Measurements from ENCODE around the gene LIN7C.

Gene LIN7C

DNA sequence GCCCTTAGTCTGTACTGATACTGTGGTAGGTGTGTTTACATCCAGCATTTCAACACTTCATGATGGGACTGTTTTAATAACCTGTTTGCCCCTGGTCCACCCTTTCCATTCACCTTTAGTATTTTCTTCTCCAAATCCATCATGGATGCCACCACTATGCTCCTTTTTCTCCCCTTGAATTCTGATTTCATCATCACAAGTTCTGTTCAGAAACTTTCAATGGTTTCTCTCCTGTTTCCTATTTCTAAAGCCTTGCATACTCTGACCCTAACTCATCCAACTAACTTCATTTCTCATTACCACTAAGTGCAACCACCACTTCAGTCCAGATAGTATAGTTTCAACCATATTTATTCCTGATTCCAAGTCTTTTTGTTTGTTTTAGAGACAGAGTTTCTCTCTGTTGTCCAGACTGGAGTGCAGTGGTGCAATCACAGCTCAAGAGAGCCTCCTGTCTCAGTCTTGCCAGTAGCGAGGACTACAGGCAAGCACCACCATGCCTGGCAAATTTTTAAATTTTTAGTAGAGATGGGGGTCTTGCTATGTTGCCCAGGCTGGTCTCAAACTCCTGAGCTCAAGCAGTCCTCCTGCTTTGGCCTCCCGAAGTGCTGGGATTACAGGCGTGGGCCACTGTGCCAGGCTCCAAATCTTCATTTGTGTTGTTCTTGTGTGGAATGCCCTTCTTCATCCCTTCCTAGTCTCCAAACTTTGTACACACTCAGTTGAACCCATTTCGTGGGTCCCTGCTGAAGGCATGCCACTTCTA lies 1.2 kb upstream of the LIN7C start:
- no peak for DNase-seq

- no peak for DNase-seq
These were observed 788 bp downstream of the LIN7C start for GRCh38 chr11:27505781-27506180.

GRCh38 chr11:27504205-27504604 lies 2.4 kb downstream of the LIN7C start:
- DNase-seq = no peak

- DNase-seq = no peak
These were observed 5.5 kb downstream of the LIN7C start for GRCh38 chr11:27501100-27501499.

GRCh38 chr11:27497911-27498310 lies 8.7 kb downstream of the LIN7C start:
- no peak for DNase-seq

GRCh38 chr11:27497284-27497866 lies 9.2 kb downstream of the LIN7C start:
- peak; percentile 6 for DNase-seq

- DNase-seq = no peak
These were observed 10.1 kb downstream of the LIN7C start for GRCh38 chr11:27496461-27496860.

DNA sequence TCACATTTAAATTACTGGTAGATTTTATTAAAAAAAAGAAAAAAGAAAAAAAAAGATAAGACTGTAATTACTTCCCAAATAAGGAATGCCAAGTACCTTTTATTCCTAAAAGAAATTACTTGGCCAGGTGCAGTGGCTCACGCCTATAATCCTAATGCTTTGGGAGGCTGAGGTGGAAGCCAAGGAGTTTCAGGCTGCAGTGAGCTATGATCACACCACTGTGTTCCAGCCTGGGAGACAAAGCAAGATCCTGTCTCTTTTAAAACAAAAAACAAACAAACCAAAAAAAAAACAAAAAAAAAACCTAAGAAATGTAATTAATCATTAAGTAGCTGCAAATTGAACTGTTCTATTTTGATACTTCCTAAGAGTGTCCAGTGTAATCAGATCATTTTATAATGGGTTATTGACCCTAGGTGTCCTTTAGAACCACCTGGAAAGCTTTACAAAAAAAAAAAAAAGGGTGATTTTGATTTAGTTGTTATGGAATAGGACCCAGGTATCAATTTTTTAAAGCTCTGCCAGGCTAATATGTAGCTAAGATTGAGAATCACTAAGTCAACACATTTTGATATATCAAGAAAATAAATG lies 10.8 kb downstream of the LIN7C start:
- DNase-seq = no peak

GRCh38 chr11:27489092-27489491 lies 17.5 kb downstream of the LIN7C start:
- no peak for DNase-seq

- no peak for DNase-seq
These were observed 18.9 kb downstream of the LIN7C start for GRCh38 chr11:27487706-27488105.

DNA sequence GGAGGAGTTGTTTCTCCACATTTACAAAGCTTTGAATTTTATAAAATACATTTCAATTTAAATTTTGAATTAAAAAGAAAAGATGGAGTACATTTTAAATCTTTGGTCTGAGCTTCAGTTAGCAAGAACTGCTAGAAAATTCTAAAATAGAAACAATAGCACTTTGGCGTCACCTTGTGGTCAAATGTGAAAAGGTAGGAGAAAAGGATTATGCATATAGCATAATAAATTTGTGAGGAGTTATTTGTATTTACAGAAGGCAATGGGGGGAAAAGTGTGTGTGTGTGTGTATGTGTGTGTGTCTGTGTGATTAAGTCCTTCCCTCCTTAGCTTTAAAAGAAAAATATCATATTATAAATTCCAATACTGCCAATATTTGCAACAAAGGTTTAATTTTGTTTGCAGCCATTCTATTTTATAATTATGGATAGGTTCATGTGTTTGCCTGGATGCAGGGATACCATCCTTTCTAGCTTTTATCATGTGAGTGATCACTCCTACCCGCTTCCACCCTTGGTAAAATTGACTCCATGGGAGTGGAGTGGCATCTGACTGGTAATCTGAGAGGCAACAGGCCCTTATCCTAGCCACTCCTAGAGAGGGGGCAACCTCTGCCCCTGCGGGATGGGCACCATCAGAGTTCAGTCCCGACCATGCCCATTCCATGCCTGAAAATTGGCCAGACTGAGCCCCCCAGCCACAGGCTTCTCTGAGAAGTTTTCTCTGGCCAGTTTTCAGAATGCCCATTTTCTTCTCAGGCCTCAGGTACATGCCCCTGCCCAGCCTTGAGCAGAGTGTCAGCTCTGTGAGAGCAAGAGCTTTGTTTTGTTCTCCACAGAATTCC lies 20.4 kb downstream of the LIN7C start:
- no peak for DNase-seq

GRCh38 chr11:27482793-27483192 lies 23.8 kb downstream of the LIN7C start:
- DNase-seq = no peak

DNA sequence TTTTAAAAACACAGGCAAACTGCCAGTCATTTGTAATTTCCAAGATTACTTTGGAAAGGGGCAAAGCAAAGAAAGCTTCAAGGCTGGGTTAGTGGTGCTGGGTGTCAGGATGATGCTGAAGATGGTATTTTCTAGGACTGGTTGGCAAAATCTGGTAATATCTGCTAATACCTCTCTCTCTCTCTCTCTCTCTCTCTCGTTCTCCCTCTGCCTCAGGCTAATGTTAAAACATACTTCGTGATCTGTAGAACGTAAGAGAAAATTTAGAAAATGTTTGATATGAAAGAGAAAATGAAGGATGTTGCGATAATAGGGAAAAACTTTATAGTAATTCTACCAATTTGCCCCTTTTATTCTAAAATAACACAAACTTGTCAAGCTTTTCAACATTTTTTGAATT lies 24.6 kb downstream of the LIN7C start:
- no peak for DNase-seq

DNA sequence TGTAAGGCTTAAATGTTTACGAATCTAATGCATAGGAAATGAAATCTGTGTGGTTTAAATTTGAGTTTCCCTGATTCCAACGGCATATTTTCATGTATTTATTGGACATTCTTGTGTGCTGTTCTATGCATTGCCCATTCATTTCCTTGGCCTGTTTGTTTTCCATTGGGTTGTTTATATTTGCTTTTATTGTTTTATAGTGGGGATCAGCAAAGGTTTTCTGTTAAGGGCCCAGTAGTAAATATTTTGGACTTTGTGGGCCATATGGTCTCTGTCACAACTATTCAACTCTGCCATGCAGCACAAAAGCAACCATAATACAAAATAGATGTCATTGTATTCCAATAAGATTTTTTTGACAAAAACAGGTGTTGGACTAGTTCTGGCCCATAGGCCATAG lies 28.7 kb downstream of the LIN7C start:
- no peak for DNase-seq

DNA sequence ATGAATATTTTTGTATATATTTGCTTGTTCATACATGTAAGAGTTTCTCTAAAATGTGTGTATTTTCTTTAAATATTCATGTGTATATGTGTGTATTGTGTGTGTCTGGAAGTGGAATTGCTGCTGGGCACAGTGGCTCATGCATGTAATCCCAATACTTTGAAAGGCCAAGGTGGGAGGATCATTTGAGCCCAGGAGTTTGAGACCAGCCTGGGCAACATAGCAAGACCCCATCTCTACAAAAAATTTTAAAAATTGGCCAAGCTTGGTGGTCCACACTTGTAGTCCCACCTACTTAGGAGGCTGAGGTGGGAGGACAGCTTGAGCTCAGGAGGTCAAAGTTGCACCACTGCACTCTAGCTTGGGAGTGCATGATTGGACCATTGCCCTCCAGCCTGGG lies 29.3 kb downstream of the LIN7C start:
- no peak for DNase-seq

DNA sequence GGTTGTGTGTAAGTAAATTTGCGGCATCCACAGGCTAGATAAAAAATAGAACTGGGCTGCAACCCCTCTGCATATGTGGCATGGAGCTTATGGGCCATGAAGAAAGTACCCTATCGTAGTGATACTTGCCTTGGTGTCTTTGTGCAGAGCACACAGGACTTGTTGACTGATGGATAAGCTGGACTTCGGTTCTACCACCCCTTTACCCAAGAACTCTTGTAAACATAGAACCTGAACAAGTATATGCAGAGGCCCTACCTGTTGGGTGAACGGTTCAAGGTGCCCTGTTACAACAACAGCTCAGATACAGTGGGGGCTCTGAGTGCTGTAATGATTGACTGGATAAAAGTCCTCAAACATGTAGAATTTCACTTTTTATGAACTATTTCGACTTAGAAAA lies 30.9 kb downstream of the LIN7C start:
- no peak for DNase-seq

DNA sequence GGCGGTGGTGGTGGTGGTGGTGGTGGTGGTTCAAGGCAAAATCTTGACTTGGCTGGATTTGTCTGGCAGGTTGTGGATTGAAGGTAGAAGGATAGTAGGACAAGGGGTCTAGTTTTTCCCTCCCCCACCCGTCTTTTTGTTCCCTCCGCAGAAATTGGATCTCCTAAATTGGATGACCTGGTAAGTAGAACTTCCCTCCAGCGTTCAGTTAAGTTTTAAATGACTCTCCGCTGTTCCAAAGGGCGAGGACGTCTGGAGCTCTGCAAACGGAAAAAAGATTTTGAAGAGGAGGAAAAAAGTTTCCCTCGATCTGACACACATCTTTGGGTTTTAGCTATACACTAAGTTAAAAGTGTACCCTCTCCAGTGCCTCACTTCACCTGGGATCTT lies 33.6 kb downstream of the LIN7C start:
- no peak for DNase-seq

GRCh38 chr11:27472398-27473016 lies 34.1 kb downstream of the LIN7C start, which contains the start of gene LGR4:
TSS of gene LGR4 (minus strand) at chr11:27472790. CDS start at chr11:27472302, 488 bp downstream.
- peak; percentile 95 for DNase-seq

DNA sequence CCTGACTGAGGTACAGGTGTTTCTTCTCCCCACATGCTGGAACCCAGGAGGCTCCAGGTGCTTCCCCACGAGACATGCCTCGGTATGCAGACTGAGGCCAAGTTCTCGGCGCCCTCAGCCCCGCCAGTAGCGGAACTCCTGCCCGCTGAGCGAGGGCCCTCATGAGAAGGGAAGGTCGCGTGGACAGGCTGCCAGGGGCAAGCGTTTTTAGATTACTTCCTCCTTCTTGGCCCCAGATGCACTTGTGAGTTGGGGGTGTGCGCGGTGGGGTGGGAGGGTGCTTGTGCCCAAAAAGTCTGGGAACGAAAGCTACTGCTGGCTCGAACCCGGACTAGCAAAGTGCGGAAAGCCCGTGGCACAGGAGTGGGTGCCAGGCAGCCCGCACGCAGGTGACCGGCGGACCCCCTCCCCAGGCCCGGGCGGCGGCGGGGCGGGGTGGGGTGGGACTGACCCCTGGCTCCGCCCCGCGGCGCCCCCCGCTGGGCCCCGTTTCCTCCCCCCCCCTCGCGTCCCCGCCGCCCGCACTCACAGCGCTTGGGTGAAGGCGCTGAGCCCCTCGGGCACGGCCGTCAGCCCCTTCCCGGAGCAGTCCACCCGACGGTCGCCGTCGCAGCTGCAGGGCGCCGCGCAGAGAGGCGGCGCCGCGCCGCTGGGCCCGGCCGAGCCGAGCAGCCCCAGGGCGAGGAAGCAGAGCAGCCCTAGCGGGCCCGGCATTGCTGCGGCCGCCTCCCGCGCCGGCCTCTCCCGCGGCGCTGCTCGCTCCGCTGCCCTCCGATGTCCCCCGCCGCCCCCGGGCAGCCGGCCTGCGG lies 34.8 kb downstream of the LIN7C start:
- DNase-seq = no peak

GRCh38 chr11:27470826-27471588 lies 35.6 kb downstream of the LIN7C start:
- no peak for DNase-seq

DNA sequence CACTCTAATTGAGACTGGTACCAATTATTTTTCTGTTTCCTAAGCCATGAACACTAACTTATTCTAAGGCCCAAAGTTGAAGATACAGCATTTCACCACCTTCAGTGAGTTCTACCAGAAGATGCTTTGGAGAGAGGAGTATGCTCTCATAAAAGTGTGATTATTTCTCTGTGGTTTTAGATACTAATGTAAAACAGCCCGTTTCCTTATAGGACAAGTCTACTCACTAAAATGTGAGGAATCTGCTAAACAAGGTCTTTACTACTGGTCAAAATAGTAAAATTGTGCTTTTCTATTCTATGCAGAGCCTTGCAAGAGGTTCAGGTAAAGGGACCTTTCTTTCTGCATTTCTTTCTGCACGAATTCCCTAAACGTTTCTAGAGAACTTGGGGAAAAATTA lies 36.4 kb downstream of the LIN7C start:
- no peak for DNase-seq
